Measurements from ENCODE around the gene KCNIP4. TPM values are rescaled to one million over a fixed set of nuclear protein-coding genes. Genes with fewer than 3 reads are reported as not detected.

The KCNIP4 gene
- total RNA-seq, 2 experiments from 2014 or later = not detected

DNA sequence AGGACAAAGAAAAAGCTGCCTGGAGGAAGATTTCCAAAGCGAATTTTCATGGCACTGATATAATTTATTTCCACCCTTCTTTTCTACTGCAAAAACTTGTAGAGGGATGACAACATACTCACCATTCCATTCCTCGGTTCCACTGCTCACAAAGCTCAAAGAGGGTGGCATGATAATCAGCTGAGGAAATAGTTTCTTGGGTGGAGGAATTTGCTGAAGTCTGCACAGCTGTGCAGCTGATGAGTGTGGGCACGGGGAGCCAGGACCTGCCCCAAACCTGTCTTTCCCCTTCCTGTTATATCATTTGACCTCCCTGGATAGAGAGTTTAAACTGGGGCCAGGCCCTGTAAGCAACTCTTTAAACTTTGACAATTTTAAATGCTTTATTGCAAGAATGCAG, 1087.7 kb downstream of the KCNIP4 start:
- H3K27me3 Mint-ChIP-seq = no peaks in the 10 kb centered on the region
- CTCF ChIA-PET = no interaction called here
- H3K9me3 Mint-ChIP-seq = peaks cover 8% of the 10 kb centered on the region
- no peak for DNase-seq
- no peak overlapping the region for H3K27ac Mint-ChIP-seq
- intact Hi-C loops (cut with micrococcal nuclease) = no loop called here
- H3K4me1 Mint-ChIP-seq (ENCODE audit: low read depth) = no peaks in the 10 kb centered on the region
- POLR2A ChIA-PET = no interaction called here
- H3K36me3 Mint-ChIP-seq = no peaks in the 10 kb centered on the region
- H3K4me3 Mint-ChIP-seq = no peak overlapping the region

- intact Hi-C loops (cut with micrococcal nuclease) = no loop called here
- CTCF ChIA-PET = no interaction called here
- Mint-ChIP-seq H3K36me3 (no peaks in the 10 kb centered on the region), H3K27ac (no peak overlapping the region), H3K27me3 (no peaks in the 10 kb centered on the region), H3K4me3 (no peak overlapping the region), H3K9me3 (peaks cover 10% of the 10 kb centered on the region), H3K4me1 (ENCODE audit: low read depth) (no peaks in the 10 kb centered on the region)
- POLR2A ChIA-PET = no interaction called here
- no peak for DNase-seq
Observed at GRCh38 chr4:20859097-20859781, 1089.3 kb downstream of the KCNIP4 start.

- Mint-ChIP-seq H3K27ac (no peak overlapping the region), H3K4me3 (no peak overlapping the region), H3K4me1 (ENCODE audit: low read depth) (no peaks in the 10 kb centered on the region), H3K36me3 (peaks cover 6% of the 10 kb centered on the region), H3K9me3 (peaks cover 16% of the 10 kb centered on the region), H3K27me3 (no peaks in the 10 kb centered on the region)
- intact Hi-C loops (cut with micrococcal nuclease) = no loop called here
- ChIA-PET POLR2A (no interaction called here), CTCF (no interaction called here)
- no peak for DNase-seq
Observed at GRCh38 chr4:20857081-20857480, 1091.5 kb downstream of the KCNIP4 start.

- DNase-seq = no peak
- ChIA-PET CTCF (no interaction called here), POLR2A (no interaction called here)
- Mint-ChIP-seq H3K4me1 (ENCODE audit: low read depth) (no peaks in the 10 kb centered on the region), H3K4me3 (no peak overlapping the region), H3K36me3 (peaks cover 1% of the 10 kb centered on the region), H3K9me3 (peaks cover 10% of the 10 kb centered on the region), H3K27me3 (no peaks in the 10 kb centered on the region), H3K27ac (no peak overlapping the region)
- intact Hi-C loops (cut with micrococcal nuclease) = no loop called here
Observed at GRCh38 chr4:20847124-20847747, 1101.3 kb downstream of the KCNIP4 start.

GRCh38 chr4:20844311-20844710, 1104.3 kb downstream of the KCNIP4 start:
- Mint-ChIP-seq H3K36me3 (no peaks in the 10 kb centered on the region), H3K27me3 (no peaks in the 10 kb centered on the region), H3K4me3 (no peak overlapping the region), H3K4me1 (ENCODE audit: low read depth) (no peaks in the 10 kb centered on the region), H3K27ac (no peak overlapping the region), H3K9me3 (no peaks in the 10 kb centered on the region)
- DNase-seq = no peak
- CTCF ChIA-PET = no interaction called here
- intact Hi-C loops (cut with micrococcal nuclease) = no loop called here
- POLR2A ChIA-PET = no interaction called here

GRCh38 chr4:20840648-20841190, 1107.9 kb downstream of the KCNIP4 start:
- intact Hi-C loops (cut with micrococcal nuclease) = no loop called here
- Mint-ChIP-seq H3K27me3 (no peaks in the 10 kb centered on the region), H3K4me3 (no peak overlapping the region), H3K36me3 (no peaks in the 10 kb centered on the region), H3K4me1 (ENCODE audit: low read depth) (no peaks in the 10 kb centered on the region), H3K9me3 (no peaks in the 10 kb centered on the region), H3K27ac (no peak overlapping the region)
- CTCF ChIA-PET = no interaction called here
- POLR2A ChIA-PET = no interaction called here
- no peak for DNase-seq

DNA sequence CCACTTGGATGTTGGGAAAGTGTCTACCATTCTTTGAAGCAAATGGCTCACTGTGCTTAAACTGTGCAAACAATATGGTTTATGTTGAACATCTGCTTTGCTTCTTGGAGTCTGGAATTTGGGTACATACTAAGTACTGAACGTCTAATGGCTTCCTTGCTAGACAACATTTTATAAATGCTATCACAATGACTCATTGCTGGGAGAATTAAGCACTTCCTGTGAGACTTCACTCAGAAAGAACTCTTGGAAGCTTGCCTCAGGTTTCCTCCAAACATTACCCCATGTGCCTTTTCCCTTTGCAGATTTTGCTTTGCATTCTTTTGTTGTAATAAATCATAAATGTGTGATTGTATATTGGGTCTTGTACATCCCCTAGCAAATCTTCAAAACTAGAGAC, 1108.6 kb downstream of the KCNIP4 start:
- Mint-ChIP-seq H3K36me3 (no peaks in the 10 kb centered on the region), H3K27ac (no peak overlapping the region), H3K27me3 (no peaks in the 10 kb centered on the region), H3K9me3 (no peaks in the 10 kb centered on the region), H3K4me1 (ENCODE audit: low read depth) (no peaks in the 10 kb centered on the region), H3K4me3 (no peak overlapping the region)
- intact Hi-C loops (cut with micrococcal nuclease) = no loop called here
- CTCF ChIA-PET = no interaction called here
- POLR2A ChIA-PET = no interaction called here
- no peak for DNase-seq

- ChIA-PET CTCF (no interaction called here), POLR2A (no interaction called here)
- H3K36me3 Mint-ChIP-seq = no peaks in the 10 kb centered on the region
- H3K4me3 Mint-ChIP-seq = no peak overlapping the region
- H3K27me3 Mint-ChIP-seq = no peaks in the 10 kb centered on the region
- no peak for DNase-seq
- H3K27ac Mint-ChIP-seq = no peak overlapping the region
- no peaks in the 10 kb centered on the region for H3K4me1 Mint-ChIP-seq (ENCODE audit: low read depth)
- intact Hi-C loops (cut with micrococcal nuclease) = no loop called here
- H3K9me3 Mint-ChIP-seq = no peaks in the 10 kb centered on the region
Observed at GRCh38 chr4:20838476-20838875, 1110.1 kb downstream of the KCNIP4 start.

GRCh38 chr4:20832826-20833225, 1115.7 kb downstream of the KCNIP4 start:
- POLR2A ChIA-PET = no interaction called here
- no peaks in the 10 kb centered on the region for H3K27me3 Mint-ChIP-seq

DNA sequence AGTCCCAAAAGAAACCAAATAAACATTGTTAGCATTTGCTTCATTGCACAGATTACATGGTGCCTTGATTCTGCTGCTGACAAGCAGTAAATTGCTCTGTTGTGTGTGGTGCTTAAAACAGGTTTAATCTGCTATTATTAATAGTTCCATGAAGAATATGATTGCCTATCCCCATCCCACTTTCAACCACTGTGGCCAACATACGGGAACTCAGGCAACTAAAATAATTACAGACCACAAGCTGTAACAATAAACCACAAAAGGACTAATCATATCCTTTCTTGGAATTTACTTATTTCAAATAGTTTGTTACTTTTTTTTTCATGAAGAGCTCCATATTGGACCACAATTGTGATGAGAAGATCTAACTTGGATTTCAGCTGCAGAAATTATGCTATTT, 1116.8 kb downstream of the KCNIP4 start:
- H3K4me1 Mint-ChIP-seq (ENCODE audit: low read depth) = no peaks in the 10 kb centered on the region
- H3K36me3 Mint-ChIP-seq = no peaks in the 10 kb centered on the region
- H3K27ac Mint-ChIP-seq = no peak overlapping the region
- H3K9me3 Mint-ChIP-seq = no peaks in the 10 kb centered on the region
- intact Hi-C loops (cut with micrococcal nuclease) = no loop called here
- no peaks in the 10 kb centered on the region for H3K27me3 Mint-ChIP-seq
- CTCF ChIA-PET = no interaction called here
- no peak for DNase-seq
- POLR2A ChIA-PET = no interaction called here
- H3K4me3 Mint-ChIP-seq = no peak overlapping the region

More at GRCh38 chr4:20832826-20833225, 1115.7 kb downstream of the KCNIP4 start:
- H3K36me3 Mint-ChIP-seq = no peaks in the 10 kb centered on the region
- DNase-seq = no peak
- no peaks in the 10 kb centered on the region for H3K9me3 Mint-ChIP-seq
- no peak overlapping the region for H3K4me3 Mint-ChIP-seq
- intact Hi-C loops (cut with micrococcal nuclease) = no loop called here
- CTCF ChIA-PET = no interaction called here
- no peaks in the 10 kb centered on the region for H3K4me1 Mint-ChIP-seq (ENCODE audit: low read depth)
- no peak overlapping the region for H3K27ac Mint-ChIP-seq

DNA sequence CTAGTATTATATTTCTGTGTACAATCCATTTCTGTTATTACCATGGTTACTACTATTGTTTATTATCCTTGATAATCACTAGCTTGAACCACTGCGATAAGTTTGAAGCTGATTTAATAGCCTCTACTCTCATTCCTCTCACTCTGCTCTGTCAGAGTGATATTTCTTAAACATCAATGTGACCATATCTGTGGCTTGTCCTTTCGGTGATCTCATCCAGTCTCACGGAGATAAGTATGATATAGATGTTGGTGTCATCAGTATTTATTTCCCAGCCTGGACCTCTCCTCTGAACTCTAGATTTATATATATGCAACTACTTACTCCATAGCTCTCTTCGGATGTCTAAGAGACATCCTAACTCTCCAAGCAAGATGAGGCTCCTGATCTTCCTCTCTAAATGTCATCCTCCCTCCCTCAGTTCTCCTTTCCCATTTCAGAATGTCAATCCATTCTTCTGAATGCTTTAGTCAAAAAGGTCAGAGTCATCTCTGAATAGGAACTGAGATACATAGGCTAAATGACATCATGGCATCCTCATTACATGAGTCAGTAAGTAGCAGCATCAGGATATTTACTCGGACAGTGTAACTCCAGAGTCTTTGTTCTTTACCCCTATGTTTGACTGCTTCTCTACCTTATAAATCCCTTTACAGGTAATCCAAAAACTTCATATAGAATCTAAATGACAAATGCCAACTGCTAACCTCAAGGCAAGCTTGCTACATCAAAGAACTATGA, 1118.8 kb downstream of the KCNIP4 start:
- POLR2A ChIA-PET = no interaction called here
- Mint-ChIP-seq H3K36me3 (no peaks in the 10 kb centered on the region), H3K27ac (no peak overlapping the region), H3K4me3 (no peak overlapping the region), H3K9me3 (no peaks in the 10 kb centered on the region), H3K4me1 (ENCODE audit: low read depth) (no peaks in the 10 kb centered on the region), H3K27me3 (no peaks in the 10 kb centered on the region)
- intact Hi-C loops (cut with micrococcal nuclease) = no loop called here
- no peak for DNase-seq
- CTCF ChIA-PET = no interaction called here

DNA sequence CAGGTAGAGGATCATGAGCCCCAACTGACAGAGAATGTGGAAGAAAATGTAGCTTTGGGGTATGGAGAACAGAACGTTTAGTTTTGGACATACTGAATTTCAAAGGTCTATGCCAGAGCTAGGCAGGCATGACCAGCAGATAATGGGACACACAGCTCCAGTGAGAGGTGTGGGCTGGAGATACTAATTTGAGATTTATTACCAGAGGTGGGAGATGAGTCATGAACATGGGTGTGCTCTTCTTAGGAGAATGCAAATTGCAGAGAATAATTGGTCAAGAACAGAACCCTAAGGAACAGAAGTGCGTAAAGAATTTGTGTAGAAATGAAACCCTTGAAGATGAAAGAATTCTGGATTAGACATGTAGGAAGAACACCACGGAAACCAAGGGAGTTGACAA, 1123.1 kb downstream of the KCNIP4 start:
- DNase-seq = no peak
- no peak overlapping the region for H3K4me3 Mint-ChIP-seq
- ChIA-PET POLR2A (no interaction called here), CTCF (no interaction called here)
- H3K36me3 Mint-ChIP-seq = no peaks in the 10 kb centered on the region
- H3K27me3 Mint-ChIP-seq = no peaks in the 10 kb centered on the region
- H3K4me1 Mint-ChIP-seq (ENCODE audit: low read depth) = no peaks in the 10 kb centered on the region
- intact Hi-C loops (cut with micrococcal nuclease) = no loop called here
- peaks cover 1% of the 10 kb centered on the region for H3K9me3 Mint-ChIP-seq
- H3K27ac Mint-ChIP-seq = no peak overlapping the region

GRCh38 chr4:20816287-20816686, 1132.3 kb downstream of the KCNIP4 start:
- ChIA-PET POLR2A (no interaction called here), CTCF (no interaction called here)
- Mint-ChIP-seq H3K27me3 (no peaks in the 10 kb centered on the region), H3K4me1 (ENCODE audit: low read depth) (no peaks in the 10 kb centered on the region), H3K27ac (no peak overlapping the region), H3K4me3 (no peak overlapping the region), H3K9me3 (no peaks in the 10 kb centered on the region), H3K36me3 (no peaks in the 10 kb centered on the region)
- DNase-seq = no peak
- intact Hi-C loops (cut with micrococcal nuclease) = no loop called here

Measured in activated CD4-positive, alpha-beta memory T cell treated with anti-CD3 and anti-CD28 coated beads for 36 hours (primary cell).